ENCODE results near the gene S100A3.

Gene S100A3

GRCh38 chr1:153547560-153548551 is 1.2 kb downstream of the S100A3 start:
- no peak for DNase-seq

GRCh38 chr1:153546796-153547559 is 2.1 kb downstream of the S100A3 start:
- no peak for DNase-seq

GRCh38 chr1:153546371-153546770 is 2.7 kb downstream of the S100A3 start:
- DNase-seq: no peak

- DNase-seq: peak; percentile 91
Observed at GRCh38 chr1:153545067-153546055, 3.7 kb downstream of the S100A3 start, which contains the start of gene S100A4. Gene S100A4 (minus strand): TSS chr1:153545806. CDS start chr1:153544794, 1,012 bp downstream.

- DNase-seq: no peak
Observed at GRCh38 chr1:153544453-153545066, 4.5 kb downstream of the S100A3 start.

GRCh38 chr1:153543736-153544135 is 5.3 kb downstream of the S100A3 start:
- DNase-seq: no peak

GRCh38 chr1:153542956-153543711 is 5.9 kb downstream of the S100A3 start:
- no peak for DNase-seq

- no peak for DNase-seq
Observed at GRCh38 chr1:153541641-153542590, 7.1 kb downstream of the S100A3 start.

GRCh38 chr1:153540394-153541361 is 8.4 kb downstream of the S100A3 start, which contains the start of gene S100A5:
Gene S100A5 (minus strand): TSS chr1:153540934. CDS start chr1:153540191, 743 bp downstream.
- peak; percentile 74 for DNase-seq

GRCh38 chr1:153539395-153540093 is 9.5 kb downstream of the S100A3 start:
- no peak for DNase-seq

- DNase-seq: no peak
Observed at GRCh38 chr1:153538315-153538821, 10.7 kb downstream of the S100A3 start.

- no peak for DNase-seq
Observed at GRCh38 chr1:153537376-153537730, 11.7 kb downstream of the S100A3 start.

- no peak for DNase-seq
Observed at GRCh38 chr1:153536671-153537375, 12.2 kb downstream of the S100A3 start.

- DNase-seq: peak; percentile 66
Observed at GRCh38 chr1:153536012-153536670, 12.9 kb downstream of the S100A3 start.

- peak; percentile 30 for DNase-seq
Observed at GRCh38 chr1:153535242-153536011, 13.6 kb downstream of the S100A3 start, which contains the start of gene S100A6. Gene S100A6 (minus strand): TSS chr1:153535991. CDS start chr1:153535339, 652 bp downstream.

GRCh38 chr1:153534925-153535241 is 14.2 kb downstream of the S100A3 start:
- DNase-seq: no peak

Data from MV-4-11 (cell line).